Measurements from ENCODE around the gene LHFPL6. TPM values are rescaled to one million over a fixed set of nuclear protein-coding genes. Genes with fewer than 3 reads are reported as not detected.

LHFPL6 gene
- total RNA-seq, 1 donor from 2014 or later, result 3.0 TPM

- Histone ChIP-seq H3K9me3 (ENCODE audit: low read depth) (no peaks in the 10 kb centered on the region), H3K27ac (no peak overlapping the region), H3K79me2 (ENCODE audit: low read depth) (no peaks in the 10 kb centered on the region), H4K20me1 (ENCODE audit: low read depth) (no peaks in the 10 kb centered on the region), H3K9ac (no peak overlapping the region), H3K4me3 (no peak overlapping the region), H3F3A (ENCODE audit: low read depth) (no peaks in the 10 kb centered on the region), H2AFZ (replicated peaks) (no peak overlapping the region), H3K27me3 (peaks cover 6% of the 10 kb centered on the region), H3K4me2 (no peak overlapping the region), H3K36me3 (no peaks in the 10 kb centered on the region), H3K4me1 (peaks cover 9% of the 10 kb centered on the region)
- TF ChIP-seq CTCF (IDR thresholded peaks at IDR 0.05) (no peak), EZH2 (IDR thresholded peaks at IDR 0.05) (no peak), EZH2phosphoT487 (IDR thresholded peaks at IDR 0.05) (no peak)
- H3K27me3 Mint-ChIP-seq (ENCODE audit: insufficient read depth, low read depth), result no peaks in the 10 kb centered on the region
- peaks cover 8% of the 10 kb centered on the region for H3K36me3 Mint-ChIP-seq
- no peak for DNase-seq (ENCODE audit: low spot score)
- no peak overlapping the region for H3K4me3 Mint-ChIP-seq
- peaks cover 7% of the 10 kb centered on the region for H3K4me1 Mint-ChIP-seq
- no peak overlapping the region for H3K27ac Mint-ChIP-seq
- H3K9me3 Mint-ChIP-seq, result peaks cover 3% of the 10 kb centered on the region
Observed at GRCh38 chr13:39522329-39522728, 80.7 kb downstream of the LHFPL6 start.

- H3K4me1 Mint-ChIP-seq, result peaks cover 11% of the 10 kb centered on the region
- no peak overlapping the region for H3K27ac Mint-ChIP-seq
- Histone ChIP-seq H4K20me1 (ENCODE audit: low read depth) (no peaks in the 10 kb centered on the region), H3K4me3 (no peak overlapping the region), H3K27ac (no peak overlapping the region), H3K36me3 (no peaks in the 10 kb centered on the region), H3K9ac (no peak overlapping the region), H3F3A (ENCODE audit: low read depth) (no peaks in the 10 kb centered on the region), H3K9me3 (ENCODE audit: low read depth) (no peaks in the 10 kb centered on the region), H3K4me2 (peak overlapping the region; percentile 29), H2AFZ (replicated peaks) (no peak overlapping the region), H3K27me3 (no peaks in the 10 kb centered on the region), H3K79me2 (ENCODE audit: low read depth) (no peaks in the 10 kb centered on the region), H3K4me1 (peaks cover 13% of the 10 kb centered on the region)
- H3K4me3 Mint-ChIP-seq, result no peak overlapping the region
- peaks cover 8% of the 10 kb centered on the region for H3K36me3 Mint-ChIP-seq
- TF ChIP-seq CTCF (IDR thresholded peaks at IDR 0.05), result no peak
- TF ChIP-seq EZH2phosphoT487 (IDR thresholded peaks at IDR 0.05), result no peak
- no peak for TF ChIP-seq EZH2 (IDR thresholded peaks at IDR 0.05)
- no peak for DNase-seq (ENCODE audit: low spot score)
- H3K9me3 Mint-ChIP-seq, result peaks cover 3% of the 10 kb centered on the region
- H3K27me3 Mint-ChIP-seq (ENCODE audit: insufficient read depth, low read depth), result no peaks in the 10 kb centered on the region
Observed at GRCh38 chr13:39521701-39522100, 81.3 kb downstream of the LHFPL6 start.

- no peaks in the 10 kb centered on the region for H3K27me3 ChIP-seq
- no peak for DNase-seq (ENCODE audit: low spot score)
- peaks cover 29% of the 10 kb centered on the region for H3K4me1 Mint-ChIP-seq
- peaks cover 34% of the 10 kb centered on the region for H3K4me1 ChIP-seq
- H2AFZ ChIP-seq (replicated peaks), result no peak overlapping the region
- no peak overlapping the region for H3K4me3 ChIP-seq
- H3F3A ChIP-seq (ENCODE audit: low read depth), result peaks cover 26% of the 10 kb centered on the region
- H3K4me3 Mint-ChIP-seq, result no peak overlapping the region
- H3K9me3 Mint-ChIP-seq, result peaks cover 7% of the 10 kb centered on the region
- no peaks in the 10 kb centered on the region for H3K36me3 ChIP-seq
- no peaks in the 10 kb centered on the region for H3K27me3 Mint-ChIP-seq (ENCODE audit: insufficient read depth, low read depth)
- H4K20me1 ChIP-seq (ENCODE audit: low read depth), result no peaks in the 10 kb centered on the region
- H3K27ac ChIP-seq, result no peak overlapping the region
- TF ChIP-seq CTCF (IDR thresholded peaks at IDR 0.05) (no peak), EZH2 (IDR thresholded peaks at IDR 0.05) (no peak), EZH2phosphoT487 (IDR thresholded peaks at IDR 0.05) (no peak)
- H3K9me3 ChIP-seq (ENCODE audit: low read depth), result no peaks in the 10 kb centered on the region
- H3K4me2 ChIP-seq, result peak overlapping the region; percentile 23
- H3K79me2 ChIP-seq (ENCODE audit: low read depth), result no peaks in the 10 kb centered on the region
- peaks cover 8% of the 10 kb centered on the region for H3K36me3 Mint-ChIP-seq
- no peak overlapping the region for H3K9ac ChIP-seq
- H3K27ac Mint-ChIP-seq, result no peak overlapping the region
Observed at GRCh38 chr13:39516096-39516495, 86.9 kb downstream of the LHFPL6 start.
